ENCODE results near the gene FGFR2.

GRCh38 chr10:121442086-121442935, 155.9 kb downstream of the FGFR2 start:
- no peak for TF ChIP-seq POLR2A (IDR thresholded peaks at IDR 0.05; ENCODE audit: extremely low read depth, insufficient read length)
- TF ChIP-seq MYC (IDR thresholded peaks at IDR 0.05; ENCODE audit: low read depth, low read length), result no peak

All from NB4 (cell line).